ENCODE results near the gene MIGA2.
"Not testable (repeated sequence)": the region's sequence is repeated elsewhere in the genome, so short reads cannot be mapped to it uniquely, and the experiment has no call there.

Gene MIGA2

GRCh38 chr9:129026442-129027223 lies 9.8 kb upstream of the MIGA2 start:
- Histone ChIP-seq H3K27ac (ENCODE audit: low read depth, low read length, severe bottlenecking) (no peak overlapping the region), H3K9me3 (ENCODE audit: control insufficient read depth, low read length) (no peaks in the 10 kb centered on the region), H3K36me3 (ENCODE audit: control insufficient read depth, insufficient read depth, low read length) (no peaks in the 10 kb centered on the region), H3K4me3 (ENCODE audit: extremely low read depth, insufficient read depth, low read length, poor library complexity, severe bottlenecking) (no peak overlapping the region), H3K4me1 (ENCODE audit: control insufficient read depth, insufficient read depth, low read length, poor library complexity, severe bottlenecking) (peaks cover 16% of the 10 kb centered on the region)
- WGBS, 2 experiments (ENCODE audit: insufficient coverage in 2 of 2) = 67 to 71% methylated on average over 11 to 12 of the region's 17 CpGs

DNA sequence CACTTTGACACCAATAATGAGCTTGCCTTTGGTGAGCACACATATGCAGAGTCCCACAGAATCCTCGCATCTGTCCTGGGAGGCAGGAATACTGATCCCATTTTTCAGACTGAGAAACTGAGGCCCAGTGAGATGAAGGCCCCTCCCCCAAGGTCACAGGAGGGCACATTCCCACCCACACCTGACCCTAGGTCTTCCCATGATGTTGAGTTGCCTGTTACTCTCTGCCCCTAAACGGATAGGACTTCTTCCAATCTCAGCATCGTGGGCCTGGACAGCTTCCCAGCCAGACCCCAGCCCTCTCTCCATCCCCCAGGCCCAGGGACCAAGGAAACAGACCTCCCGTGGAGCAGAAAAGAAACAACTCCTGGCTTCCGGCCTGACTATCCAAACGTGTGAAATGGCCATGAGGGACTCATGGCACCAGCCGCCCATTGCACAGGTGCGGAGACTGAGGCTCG lies 9.2 kb upstream of the MIGA2 start:
- Histone ChIP-seq H3K4me3 (ENCODE audit: extremely low read depth, insufficient read depth, low read length, poor library complexity, severe bottlenecking) (peak overlapping the region; percentile 65), H3K36me3 (ENCODE audit: control insufficient read depth, insufficient read depth, low read length) (no peaks in the 10 kb centered on the region), H3K9me3 (ENCODE audit: control insufficient read depth, low read length) (no peaks in the 10 kb centered on the region), H3K27ac (ENCODE audit: low read depth, low read length, severe bottlenecking) (no peak overlapping the region), H3K4me1 (ENCODE audit: control insufficient read depth, insufficient read depth, low read length, poor library complexity, severe bottlenecking) (peaks cover 13% of the 10 kb centered on the region)
- WGBS, 2 experiments (ENCODE audit: insufficient coverage in 2 of 2) = 53 to 61% methylated on average over 9 of the region's 9 CpGs

DNA sequence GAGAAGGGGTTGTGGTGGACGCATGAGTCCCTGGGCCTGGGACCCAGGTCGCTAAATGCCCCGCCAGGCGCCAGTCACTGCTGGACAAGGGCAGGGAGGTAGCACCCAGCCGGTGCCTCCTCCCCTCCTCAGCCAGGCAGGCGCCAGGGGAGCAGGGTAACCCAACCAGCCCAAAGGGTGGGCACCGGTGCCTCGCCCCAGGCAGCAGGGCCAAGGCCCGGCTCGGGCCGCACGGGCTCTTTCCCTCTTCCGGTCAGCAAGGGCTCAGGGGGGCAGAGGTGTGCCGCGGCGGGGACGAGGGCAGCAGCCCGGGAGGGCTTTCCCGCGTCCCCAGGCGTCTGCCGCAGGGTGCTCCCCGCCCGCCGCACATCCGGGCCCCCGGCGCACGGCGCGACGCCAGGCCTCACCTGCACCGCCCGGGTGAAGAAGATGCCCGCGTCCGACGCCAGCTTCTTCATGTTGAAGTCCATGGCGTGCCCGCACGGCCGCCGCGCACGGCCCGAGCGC lies 8.7 kb upstream of the MIGA2 start:
- Histone ChIP-seq H3K27ac (ENCODE audit: low read depth, low read length, severe bottlenecking) (no peak overlapping the region), H3K36me3 (ENCODE audit: control insufficient read depth, insufficient read depth, low read length) (no peaks in the 10 kb centered on the region), H3K9me3 (ENCODE audit: control insufficient read depth, low read length) (no peaks in the 10 kb centered on the region), H3K4me1 (ENCODE audit: control insufficient read depth, insufficient read depth, low read length, poor library complexity, severe bottlenecking) (peaks cover 8% of the 10 kb centered on the region), H3K4me3 (ENCODE audit: extremely low read depth, insufficient read depth, low read length, poor library complexity, severe bottlenecking) (peak overlapping the region; percentile 65)
- WGBS, 2 experiments (ENCODE audit: insufficient coverage in 2 of 2) = 3 to 9% methylated on average over 28 to 32 of the region's 47 CpGs

- Histone ChIP-seq H3K9me3 (ENCODE audit: control insufficient read depth, low read length) (no peaks in the 10 kb centered on the region), H3K36me3 (ENCODE audit: control insufficient read depth, insufficient read depth, low read length) (no peaks in the 10 kb centered on the region), H3K27ac (ENCODE audit: low read depth, low read length, severe bottlenecking) (no peak within 1 kb of the TSS), H3K4me3 (ENCODE audit: extremely low read depth, insufficient read depth, low read length, poor library complexity, severe bottlenecking) (peak within 1 kb of the TSS; percentile 65), H3K4me1 (ENCODE audit: control insufficient read depth, insufficient read depth, low read length, poor library complexity, severe bottlenecking) (peaks cover 6% of the 10 kb centered on the region)
- 0 to 11% methylated on average over 6 to 9 of the region's 60 CpGs for WGBS, 2 experiments (ENCODE audit: insufficient coverage in 2 of 2)
Measured at GRCh38 chr9:129028192-129028966, 8.0 kb upstream of the MIGA2 start, which contains the start of gene SH3GLB2. Gene SH3GLB2, minus strand, starts transcription at chr9:129028331. Its CDS starts 177 bp downstream, at chr9:129028154.

DNA sequence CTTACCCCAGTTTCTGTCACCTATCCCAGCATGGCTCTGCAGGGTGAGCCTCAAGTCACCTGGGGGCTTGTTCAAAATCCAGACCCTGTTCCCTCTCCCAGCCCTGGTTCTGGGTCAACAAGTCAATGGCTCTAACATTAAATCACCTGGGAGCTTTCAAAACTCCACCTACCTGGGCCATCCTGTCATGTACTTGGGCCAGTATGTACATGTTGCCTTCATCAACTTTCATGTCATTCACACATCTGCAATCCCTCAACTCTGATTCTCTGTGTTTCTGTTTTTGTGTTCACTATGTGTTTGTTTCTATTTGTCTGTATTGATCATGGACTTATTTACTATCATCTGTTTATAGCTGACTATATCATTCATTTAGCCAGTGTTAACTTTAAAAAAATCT lies 6.2 kb upstream of the MIGA2 start:
- H3K9me3 ChIP-seq (ENCODE audit: control insufficient read depth, low read length) = no peaks in the 10 kb centered on the region
- H3K4me3 ChIP-seq (ENCODE audit: extremely low read depth, insufficient read depth, low read length, poor library complexity, severe bottlenecking) = no peak overlapping the region
- H3K27ac ChIP-seq (ENCODE audit: low read depth, low read length, severe bottlenecking) = no peak overlapping the region
- H3K36me3 ChIP-seq (ENCODE audit: control insufficient read depth, insufficient read depth, low read length) = no peaks in the 10 kb centered on the region
- H3K4me1 ChIP-seq (ENCODE audit: control insufficient read depth, insufficient read depth, low read length, poor library complexity, severe bottlenecking) = peaks cover 6% of the 10 kb centered on the region

- no peaks in the 10 kb centered on the region for H3K9me3 ChIP-seq (ENCODE audit: control insufficient read depth, low read length)
- no peak overlapping the region for H3K4me3 ChIP-seq (ENCODE audit: extremely low read depth, insufficient read depth, low read length, poor library complexity, severe bottlenecking)
- no peaks in the 10 kb centered on the region for H3K36me3 ChIP-seq (ENCODE audit: control insufficient read depth, insufficient read depth, low read length)
- H3K27ac ChIP-seq (ENCODE audit: low read depth, low read length, severe bottlenecking) = no peak overlapping the region
- H3K4me1 ChIP-seq (ENCODE audit: control insufficient read depth, insufficient read depth, low read length, poor library complexity, severe bottlenecking) = peaks cover 6% of the 10 kb centered on the region
- 66 to 78% methylated on average over 3 to 4 of the region's 4 CpGs for WGBS, 2 experiments (ENCODE audit: insufficient coverage in 2 of 2)
Measured at GRCh38 chr9:129031514-129031913, 4.9 kb upstream of the MIGA2 start.

DNA sequence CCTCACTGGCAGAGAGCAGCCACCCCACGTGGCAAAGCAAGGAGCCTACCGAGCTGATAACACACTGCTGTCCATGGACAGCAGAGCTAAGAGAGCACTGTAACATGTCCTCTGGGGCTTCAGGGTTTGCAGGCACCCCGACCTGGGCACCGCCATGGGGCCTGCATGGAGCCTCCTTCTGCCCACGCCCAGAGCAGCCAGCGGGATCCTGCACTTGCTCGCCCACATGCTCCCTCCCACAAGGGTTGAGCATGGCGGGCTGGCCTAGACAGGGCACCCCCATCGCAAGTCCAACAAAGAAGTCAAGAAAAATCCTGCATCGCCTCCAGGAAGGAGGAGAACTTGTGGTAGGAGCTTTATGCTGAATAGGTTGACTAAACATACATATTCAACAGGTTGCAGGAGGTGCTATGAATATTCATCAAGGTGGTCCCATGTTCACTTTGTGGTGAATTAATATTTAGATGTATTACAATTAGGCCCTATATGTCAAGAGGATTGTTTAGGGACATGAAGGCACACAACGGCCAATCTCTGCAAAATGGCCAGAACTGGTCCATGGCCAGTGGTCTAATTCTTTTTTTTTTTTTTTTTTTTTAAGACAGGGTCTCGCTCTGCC lies 3.8 kb upstream of the MIGA2 start:
- Histone ChIP-seq H3K27ac (ENCODE audit: low read depth, low read length, severe bottlenecking) (no peak overlapping the region), H3K4me3 (ENCODE audit: extremely low read depth, insufficient read depth, low read length, poor library complexity, severe bottlenecking) (no peak overlapping the region), H3K9me3 (ENCODE audit: control insufficient read depth, low read length) (no peaks in the 10 kb centered on the region), H3K4me1 (ENCODE audit: control insufficient read depth, insufficient read depth, low read length, poor library complexity, severe bottlenecking) (peaks cover 6% of the 10 kb centered on the region), H3K36me3 (ENCODE audit: control insufficient read depth, insufficient read depth, low read length) (no peaks in the 10 kb centered on the region)
- WGBS, 2 experiments (ENCODE audit: insufficient coverage in 2 of 2) = 90 to 96% methylated on average over 8 to 10 of the region's 12 CpGs

- no peak overlapping the region for H3K4me3 ChIP-seq (ENCODE audit: extremely low read depth, insufficient read depth, low read length, poor library complexity, severe bottlenecking)
- WGBS, 2 experiments (ENCODE audit: insufficient coverage in 2 of 2) = 90 to 97% methylated on average over 6 of the region's 8 CpGs
- peaks cover 11% of the 10 kb centered on the region for H3K4me1 ChIP-seq (ENCODE audit: control insufficient read depth, insufficient read depth, low read length, poor library complexity, severe bottlenecking)
- H3K36me3 ChIP-seq (ENCODE audit: control insufficient read depth, insufficient read depth, low read length) = no peaks in the 10 kb centered on the region
- H3K9me3 ChIP-seq (ENCODE audit: control insufficient read depth, low read length) = no peaks in the 10 kb centered on the region
- H3K27ac ChIP-seq (ENCODE audit: low read depth, low read length, severe bottlenecking) = no peak overlapping the region
Measured at GRCh38 chr9:129033216-129033615, 3.2 kb upstream of the MIGA2 start.

DNA sequence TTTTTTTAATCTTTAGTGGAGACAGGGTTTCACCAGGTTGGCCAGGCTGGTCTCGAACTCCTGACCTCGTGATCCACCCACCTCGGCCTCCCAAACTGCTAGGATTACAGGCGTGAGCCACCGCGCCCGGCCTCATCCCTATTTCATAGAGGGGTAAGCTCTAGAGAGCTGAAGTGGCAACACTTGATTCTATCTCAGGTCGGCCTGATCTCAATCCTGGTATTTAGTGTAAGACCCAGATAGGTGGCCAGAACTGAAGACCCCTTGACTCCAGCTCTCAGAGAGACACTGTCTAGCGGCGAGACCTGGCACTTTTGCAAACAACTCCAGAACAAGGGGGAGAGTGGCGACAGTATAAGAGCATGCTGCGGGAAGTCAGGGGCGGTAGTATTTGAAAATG lies 588 bp upstream of the MIGA2 start:
- Histone ChIP-seq H3K27ac (ENCODE audit: low read depth, low read length, severe bottlenecking) (peak overlapping the region; percentile 59), H3K4me1 (ENCODE audit: control insufficient read depth, insufficient read depth, low read length, poor library complexity, severe bottlenecking) (peaks cover 14% of the 10 kb centered on the region)
- not testable (repeated sequence) for H3K36me3 ChIP-seq (ENCODE audit: control insufficient read depth, insufficient read depth, low read length); H3K4me3 ChIP-seq (ENCODE audit: extremely low read depth, insufficient read depth, low read length, poor library complexity, severe bottlenecking); H3K9me3 ChIP-seq (ENCODE audit: control insufficient read depth, low read length)
- WGBS, 2 experiments (ENCODE audit: insufficient coverage in 2 of 2) = 81 to 82% methylated on average over 12 to 13 of the region's 13 CpGs

DNA sequence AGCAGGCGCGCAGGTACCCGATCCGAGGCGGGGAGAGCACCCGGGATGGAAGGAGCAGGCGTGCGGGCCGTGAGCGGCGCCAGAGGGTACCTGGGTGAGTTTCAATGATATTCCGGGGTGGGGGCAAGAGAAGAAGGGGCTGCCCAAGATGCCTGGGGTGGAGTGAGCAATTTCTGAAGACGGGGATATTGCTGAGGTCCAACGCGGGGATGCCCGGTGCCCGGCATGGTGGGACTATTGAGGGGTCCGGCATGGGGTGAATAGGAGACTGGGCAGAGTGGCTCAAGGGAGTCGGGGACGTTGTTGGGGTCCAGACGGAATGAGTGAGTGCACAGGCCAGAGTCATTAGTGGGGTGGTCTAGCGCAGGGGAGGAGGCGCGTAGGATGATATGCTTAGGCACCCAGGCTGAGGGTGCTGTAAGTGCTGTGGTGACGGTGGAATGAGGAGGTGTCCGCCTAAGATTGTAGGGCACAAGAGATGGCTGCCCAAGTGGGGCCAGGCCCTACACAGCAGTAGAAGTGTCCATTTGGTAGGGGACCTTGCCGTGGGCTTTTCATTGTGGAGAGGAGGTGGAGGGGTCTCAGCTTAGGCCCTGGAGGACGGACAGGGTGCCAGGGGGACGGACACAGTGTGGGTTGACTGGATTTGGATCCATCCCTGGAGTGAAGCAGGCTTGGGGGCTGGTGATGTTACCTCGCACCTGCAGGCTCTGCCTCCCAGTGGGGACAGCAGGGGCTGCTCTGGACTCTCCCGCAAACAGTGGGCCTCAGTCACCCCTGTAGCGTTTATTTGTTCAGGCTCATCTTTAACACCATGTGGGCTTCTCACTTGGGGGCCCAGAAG lies 719 bp downstream of the MIGA2 start:
- H3K9me3 ChIP-seq (ENCODE audit: control insufficient read depth, low read length) = no peaks in the 10 kb centered on the region
- peaks cover 14% of the 10 kb centered on the region for H3K4me1 ChIP-seq (ENCODE audit: control insufficient read depth, insufficient read depth, low read length, poor library complexity, severe bottlenecking)
- H3K4me3 ChIP-seq (ENCODE audit: extremely low read depth, insufficient read depth, low read length, poor library complexity, severe bottlenecking) = peak overlapping the region; percentile 95
- peaks cover 12% of the 10 kb centered on the region for H3K36me3 ChIP-seq (ENCODE audit: control insufficient read depth, insufficient read depth, low read length)
- no peak overlapping the region for H3K27ac ChIP-seq (ENCODE audit: low read depth, low read length, severe bottlenecking)
- 19 to 24% methylated on average over 26 to 31 of the region's 32 CpGs for WGBS, 2 experiments (ENCODE audit: insufficient coverage in 2 of 2)

All from mesodermal cell (in vitro differentiated cells).